GM12874 (cell line): ENCODE results near the gene PPP1CC.
A peak's percentile ranks its signal among the peaks of the same experiment; 100 is the strongest.

Source experiments
- CTCF ChIP-seq: IDR thresholded peaks from 2 replicates; pipeline ENCODE4 v1.5.1; 2011; ENCODE audit warnings: low read depth, mild to moderate bottlenecking, control low read depth, low read length, moderate library complexity; ENCODE audit not compliant: insufficient read depth

PPP1CC gene

GRCh38 chr12:110702081-110702480 is 40.6 kb downstream of the PPP1CC start:
- TF ChIP-seq CTCF, result no peak

- no peak for TF ChIP-seq CTCF
These were observed 42.9 kb downstream of the PPP1CC start for GRCh38 chr12:110699591-110700445.

GRCh38 chr12:110698171-110698902 is 44.4 kb downstream of the PPP1CC start:
- TF ChIP-seq CTCF, result peak; percentile 91

GRCh38 chr12:110697236-110697635 is 45.5 kb downstream of the PPP1CC start:
- no peak for TF ChIP-seq CTCF

GRCh38 chr12:110696283-110696682 is 46.4 kb downstream of the PPP1CC start:
- no peak for TF ChIP-seq CTCF

- TF ChIP-seq CTCF, result no peak
These were observed 48.3 kb downstream of the PPP1CC start for GRCh38 chr12:110694330-110694901.

- no peak for TF ChIP-seq CTCF
These were observed 49.0 kb downstream of the PPP1CC start for GRCh38 chr12:110693731-110694130.
